Stimulated activated CD8-positive, alpha-beta memory T cell treated with anti-CD3 and anti-CD28 coated beads, Interleukin-12 subunit alpha, Interleukin-12 subunit beta, amount 100 ng/mL, for 24 hours (primary cell): ENCODE data around the gene TMEM120B.
"Not testable (repeated sequence)": the region's sequence is repeated elsewhere in the genome, so short reads cannot be mapped to it uniquely, and the experiment has no call there.

Source experiments
- DNase-seq: peaks from one replicate; pipeline ENCODE4 v3.0.0-alpha.2; 2020; ENCODE audit errors: extremely low read depth

Gene TMEM120B

GRCh38 chr12:121748218-121748570 lies 35.6 kb downstream of the TMEM120B start:
- DNase-seq, result no peak

- DNase-seq, result no peak
Measured at GRCh38 chr12:121748571-121749265, 36.2 kb downstream of the TMEM120B start.

- DNase-seq, result no peak
Measured at GRCh38 chr12:121749267-121749666, 36.7 kb downstream of the TMEM120B start.

- no peak for DNase-seq
Measured at GRCh38 chr12:121750507-121750955, 38.0 kb downstream of the TMEM120B start.

- no peak for DNase-seq
Measured at GRCh38 chr12:121751034-121751433, 38.5 kb downstream of the TMEM120B start.

GRCh38 chr12:121751749-121752351 lies 39.3 kb downstream of the TMEM120B start:
- DNase-seq, result no peak

GRCh38 chr12:121753844-121754264 lies 41.3 kb downstream of the TMEM120B start:
- DNase-seq, result no peak

- DNase-seq, result no peak
Measured at GRCh38 chr12:121754836-121755235, 42.3 kb downstream of the TMEM120B start.

- no peak for DNase-seq
Measured at GRCh38 chr12:121755591-121755990, 43.0 kb downstream of the TMEM120B start.

- not testable (repeated sequence) for DNase-seq
Measured at GRCh38 chr12:121758536-121758935, 46.0 kb downstream of the TMEM120B start.

- DNase-seq, result no peak
Measured at GRCh38 chr12:121762269-121762668, 49.7 kb downstream of the TMEM120B start.

- DNase-seq, result no peak
Measured at GRCh38 chr12:121764808-121765207, 52.3 kb downstream of the TMEM120B start.

- DNase-seq, result no peak
Measured at GRCh38 chr12:121765573-121765972, 53.0 kb downstream of the TMEM120B start.

GRCh38 chr12:121766290-121767039 lies 53.9 kb downstream of the TMEM120B start:
- no peak for DNase-seq

- DNase-seq, result no peak
Measured at GRCh38 chr12:121767525-121768016, 55.0 kb downstream of the TMEM120B start.

- no peak for DNase-seq
Measured at GRCh38 chr12:121769297-121769830, 56.8 kb downstream of the TMEM120B start.

GRCh38 chr12:121769831-121770301 lies 57.3 kb downstream of the TMEM120B start:
- no peak for DNase-seq

GRCh38 chr12:121770388-121770787 lies 57.8 kb downstream of the TMEM120B start:
- no peak for DNase-seq

GRCh38 chr12:121770813-121771625 lies 58.5 kb downstream of the TMEM120B start:
- no peak for DNase-seq

- no peak for DNase-seq
Measured at GRCh38 chr12:121773011-121773777, 60.6 kb downstream of the TMEM120B start.
